Fibroblast of villous mesenchyme (primary cell): ENCODE data around the gene NOTCH1. TPM values are rescaled to one million over a fixed set of nuclear protein-coding genes. Genes with fewer than 3 reads are reported as not detected.

Source experiments
- DNase-seq: peaks from one replicate; pipeline ENCODE4 v3.0.0-alpha.2; 2010; ENCODE audit warnings: low read depth
- H3K4me3 ChIP-seq: 2 replicates; pipeline ENCODE4 v1.5.1; 2011; ENCODE audit warnings: low read depth, mild to moderate bottlenecking, low read length
- CTCF ChIP-seq: IDR thresholded peaks from 2 replicates; pipeline ENCODE4 v1.5.1; 2012; ENCODE audit warnings: low read depth, mild to moderate bottlenecking, low read length; ENCODE audit not compliant: insufficient read depth
- total RNA-seq: library from RNA; depleted of rRNA; stranded (reverse); fragments of >200 nt; gene quantifications from 2 replicates; pipeline ENCODE4 v1.2.3, GENCODE V29; 2012

NOTCH1 gene
- total RNA-seq, 1 donor: 36.7 TPM

GRCh38 chr9:136588663-136589464, 43.0 kb upstream of the NOTCH1 start:
- no peak overlapping the region for H3K4me3 ChIP-seq
- no peak for DNase-seq
- no peak for TF ChIP-seq CTCF

GRCh38 chr9:136587944-136588662, 42.3 kb upstream of the NOTCH1 start:
- H3K4me3 ChIP-seq: no peak overlapping the region
- no peak for TF ChIP-seq CTCF
- no peak for DNase-seq

- TF ChIP-seq CTCF: no peak
- peak; percentile 89 for DNase-seq
- H3K4me3 ChIP-seq: no peak overlapping the region
These were observed 41.5 kb upstream of the NOTCH1 start for GRCh38 chr9:136587145-136587943.

- no peak for TF ChIP-seq CTCF
- DNase-seq: no peak
- H3K4me3 ChIP-seq: no peak overlapping the region
These were observed 40.6 kb upstream of the NOTCH1 start for GRCh38 chr9:136586391-136586953.

DNA sequence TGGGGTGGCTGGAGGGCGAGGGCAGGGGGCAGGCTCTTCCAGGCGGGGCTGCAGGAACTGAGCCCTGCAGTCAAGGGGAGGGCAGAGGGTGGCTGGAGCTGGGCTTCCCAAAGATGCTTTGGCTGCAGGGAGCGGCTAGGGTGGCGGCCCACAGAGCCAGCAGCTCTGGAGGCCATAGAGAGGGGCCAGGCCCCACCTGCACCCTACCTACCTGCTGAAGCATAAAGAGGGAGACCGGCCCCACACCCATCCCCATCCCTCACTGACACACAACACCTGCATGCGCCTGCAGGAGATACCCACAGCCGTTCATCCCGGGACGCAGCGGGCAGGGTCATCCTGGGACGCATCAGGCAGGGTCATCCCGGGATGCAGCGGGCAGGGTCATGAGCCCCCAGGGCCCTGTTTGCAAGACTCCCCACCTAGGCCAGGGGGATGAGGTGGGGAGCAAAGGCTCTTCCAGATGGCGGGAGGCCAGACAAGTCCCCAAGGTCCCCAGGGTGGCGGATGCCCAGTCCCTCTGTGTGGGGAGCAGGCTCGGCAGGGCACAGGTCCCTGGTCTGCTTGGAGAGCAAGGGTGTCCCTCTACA, 39.8 kb upstream of the NOTCH1 start:
- no peak overlapping the region for H3K4me3 ChIP-seq
- no peak for DNase-seq
- TF ChIP-seq CTCF: no peak

GRCh38 chr9:136584934-136585333, 39.1 kb upstream of the NOTCH1 start:
- H3K4me3 ChIP-seq: no peak overlapping the region
- DNase-seq: no peak
- no peak for TF ChIP-seq CTCF
